GM12878 (cell line): Measurements from ENCODE around the gene SYCE3. TPM values are rescaled to one million over a fixed set of nuclear protein-coding genes. Genes with fewer than 3 reads are reported as not detected.

Experiments
- ATAC-seq: fragments of 200-7000 bp; cut with Tn5 transposase; 3 replicates; pipeline ENCODE4 v1.9.1; 2020; ENCODE audit warnings: mild to moderate bottlenecking, moderate library complexity
- BruUV-seq: library from RNA; stranded (reverse); fragments of 400-500 nt; replicated peaks from 2 replicates; lab custom pipeline; 2021; lab: Mats Ljungman, UMichigan
- CTCF ChIA-PET: fragments of 300-600 bp; sonication (Branson Sonifier 250); formaldehyde crosslinking; extraction: SDS; loops from one replicate; lab custom pipeline; 2021; ENCODE audit warnings: inconsistent platforms; lab: Yijun Ruan, JAX
- POLR2A ChIA-PET: fragments of 350-600 bp; formaldehyde crosslinking; extraction: SDS; loops from one replicate; lab custom pipeline; 2021; ENCODE audit warnings: inconsistent platforms; lab: Charles Lee
- RAD21 ChIA-PET: fragments of 300-600 bp; sonication (Branson Sonifier 250); formaldehyde crosslinking; loops from one replicate; lab custom pipeline; 2023; ENCODE audit warnings: antibody characterized with exemption; ENCODE audit not compliant: unreplicated experiment; lab: Charles Lee
- SMC1A ChIA-PET: fragments of 300-600 bp; sonication (Branson Sonifier 250); formaldehyde crosslinking; loops from one replicate; lab custom pipeline; 2023; ENCODE audit not compliant: unreplicated experiment, uncharacterized antibody; lab: Charles Lee
- DNase-seq: peaks from one replicate; pipeline ENCODE4 v3.0.0-alpha.2; 2011; ENCODE audit warnings: low read depth, low spot score
- FAIRE-seq: peaks from 3 replicates; lab custom pipeline; 2011; peaks lifted over from hg19 to GRCh38; lab: Jason Lieb, UNC
- H2AFZ ChIP-seq: 2 replicates; pipeline ENCODE4 v1.6.0; 2011; ENCODE audit warnings: low read depth, low read length, control low read depth; ENCODE audit not compliant: control insufficient read depth
- H3K27ac ChIP-seq: 2 replicates; pipeline ENCODE4 v1.5.1; 2011; ENCODE audit warnings: control low read depth; ENCODE audit not compliant: control insufficient read depth, insufficient read depth
- H3K27me3 ChIP-seq, 2 experiments: replicated peaks in 1 of 2; 2 replicates each; pipeline versions ENCODE4 v1.6.0 to v1.6.1; 2011; ENCODE audit warnings: low read length in 1 of 2; ENCODE audit not compliant: control insufficient read depth in 2 of 2, insufficient read depth in 2 of 2
- H3K36me3 ChIP-seq, 2 experiments: 2 replicates each; pipeline ENCODE4 v1.5.1; 2011; ENCODE audit warnings: low read length in 1 of 2; ENCODE audit not compliant: control insufficient read depth in 2 of 2, insufficient read depth in 2 of 2
- H3K4me1 ChIP-seq: 2 replicates; pipeline ENCODE4 v1.6.1; 2011; ENCODE audit warnings: mild to moderate bottlenecking, low read length, moderate library complexity, mixed read lengths; ENCODE audit not compliant: control insufficient read depth, insufficient read depth
- H3K4me2 ChIP-seq: 2 replicates; pipeline ENCODE4 v1.6.0; 2011; ENCODE audit warnings: control low read depth; ENCODE audit not compliant: control insufficient read depth, insufficient read depth
- H3K4me3 ChIP-seq: fragments of 200-600 bp; sonication (generic); 2 replicates; pipeline ENCODE4 v1.5.1; 2016
- H3K79me2 ChIP-seq: 2 replicates; pipeline ENCODE4 v1.6.0; 2011; ENCODE audit warnings: low read length; ENCODE audit not compliant: control insufficient read depth, insufficient read depth
- H3K9ac ChIP-seq: 2 replicates; pipeline ENCODE4 v1.8.0; 2011; ENCODE audit warnings: low read length, control low read depth, mixed read lengths; ENCODE audit not compliant: control insufficient read depth, insufficient read depth
- H3K9me3 ChIP-seq: replicated peaks from 3 replicates; pipeline ENCODE4 v1.5.1; 2011; ENCODE audit warnings: mild to moderate bottlenecking, low read length; ENCODE audit not compliant: control insufficient read depth, insufficient read depth
- H4K20me1 ChIP-seq: 2 replicates; pipeline ENCODE4 v1.6.0; 2011; ENCODE audit not compliant: control insufficient read depth, insufficient read depth
- IRF4 ChIP-seq: IDR thresholded peaks from 2 replicates; pipeline ENCODE4 v1.6.1; 2011; ENCODE audit warnings: low read depth, low read length
- MEF2B ChIP-seq: fragments of 450-650 bp; IDR thresholded peaks from 2 replicates; pipeline ENCODE4 v1.6.1; 2018; ENCODE audit warnings: mild to moderate bottlenecking, moderate library complexity; ENCODE audit not compliant: partially characterized antibody, poor library complexity, severe bottlenecking
- MLLT1 ChIP-seq: fragments of 450-650 bp; IDR thresholded peaks from 2 replicates; pipeline ENCODE4 v1.6.1; 2016; ENCODE audit warnings: mild to moderate bottlenecking
- NFYA ChIP-seq: IDR thresholded peaks from 2 replicates; pipeline ENCODE4 v1.6.1; 2011; ENCODE audit warnings: low read depth, mild to moderate bottlenecking, low read length, improper control_type of control experiment, borderline replicate concordance
- NKRF ChIP-seq: fragments of 450-650 bp; conservative IDR thresholded peaks from 2 replicates; pipeline ENCODE4 v1.6.1; 2017; ENCODE audit warnings: mild to moderate bottlenecking, moderate library complexity
- POLR2AphosphoS2 ChIP-seq: IDR thresholded peaks from 2 replicates; pipeline ENCODE4 v1.6.1; 2011; ENCODE audit warnings: low read depth, mild to moderate bottlenecking, low read length, improper control_type of control experiment, moderate library complexity
- SMAD5 ChIP-seq: IDR thresholded peaks from 2 replicates; pipeline ENCODE4 v1.6.1; 2016; ENCODE audit warnings: antibody characterized with exemption, low read depth
- TARDBP ChIP-seq: IDR thresholded peaks from 2 replicates; pipeline ENCODE4 v1.6.1; 2016; ENCODE audit warnings: borderline replicate concordance
- WGBS: methylation state at CpG from one replicate; pipeline ENCODE4 v1.1.6; 2016; ENCODE audit warnings: low lambda C conversion rate; ENCODE audit not compliant: insufficient replicate concordance, insufficient coverage; ENCODE audit errors: missing lambda C conversion rate; 5-methylcytosine and 5-hydroxymethylcytosine counted together
- in situ Hi-C: fragments of 300-500 bp; cut with MboI; formaldehyde crosslinking; loops from 9 replicates; pipeline ENCODE4 v1.14.3; 2018; ENCODE audit warnings: mixed read lengths
- intact Hi-C: fragments of 100-400 bp; cut with micrococcal nuclease; formaldehyde crosslinking; loops from one replicate; pipeline ENCODE4 v1.14.2; 2022; ENCODE audit not compliant: unreplicated experiment
- polyA plus RNA-seq, 11 experiments: library from polyadenylated mRNA; depleted of rRNA in 4 of 11; unstranded in 6 of 11; stranded (reverse) in 5 of 11; fragments of >200 nt; fragmentation: Nextera tagmentation in 4 of 11; fragmentation: Illumina TruSeq in 1 of 11; extraction: Ambion mirVana in 4 of 11; extraction: Trizol in 1 of 11; gene quantifications; 1 replicate in 1 of 11; 2 replicates in 10 of 11; pipeline versions ENCODE4 v1.2.1 to v1.2.3, GENCODE V29; 2011 to 2016; ENCODE audit warnings: inconsistent platforms in 2 of 11, missing spikeins in 2 of 11, low read depth in 1 of 11
- total RNA-seq, 4 experiments: library from RNA; depleted of rRNA in 3 of 4; stranded (reverse); fragments of >200 nt in 3 of 4; fragmentation: Illumina TruSeq in 1 of 4; extraction: Trizol in 1 of 4; gene quantifications; 2 replicates each; pipeline versions ENCODE4 v1.2.1 to v1.2.3, GENCODE V29; 2013 to 2021

Gene SYCE3
- total and polyA plus RNA-seq, 10 of the 15 experiments (the other 5 are each of a cell fraction or from before 2014, with no cell fraction given): 0.38 to 0.91 (median 0.76) TPM; not detected in 4

- Histone ChIP-seq H3K79me2 (no peaks in the 10 kb centered on the region), H3K4me1 (no peaks in the 10 kb centered on the region), H2AFZ (no peak overlapping the region), H3K36me3 (no peaks in the 10 kb centered on the region), H4K20me1 (no peaks in the 10 kb centered on the region), H3K9ac (no peak overlapping the region), H3K4me3 (no peak overlapping the region), H3K27me3 (peaks cover 2 to 6% of the 10 kb centered on the region in 2 experiments; a peak in 3 of 4 replicates), H3K27ac (no peak overlapping the region), H3K4me2 (no peak overlapping the region), H3K9me3 (no peaks in the 10 kb centered on the region)
- in situ Hi-C loops (no loop called here), intact Hi-C loops (no loop called here)
- WGBS: 44% methylated on average over 20 of the region's 20 CpGs
- ChIA-PET POLR2A (no interaction called here), SMC1A (no interaction called here), CTCF (interaction anchor here (1.2 kb wide), 1 partner anchor 15 kb away, joined by 6 read pairs; no protein-coding TSS in a partner anchor), RAD21 (no interaction called here)
- BruUV-seq: no TSS peak
- DNase-seq (no peak), ATAC-seq (no peak), FAIRE-seq (no peak)
- no peak for TF ChIP-seq MEF2B
- TF ChIP-seq IRF4: no peak
- TF ChIP-seq NKRF: no peak
- no peak for TF ChIP-seq POLR2AphosphoS2
- TF ChIP-seq NFYA: no peak
- no peak for TF ChIP-seq SMAD5
- no peak for TF ChIP-seq MLLT1
- TF ChIP-seq TARDBP: no peak
Observed at GRCh38 chr22:50605613-50606074, 42.9 kb upstream of the SYCE3 start.
